Measurements from ENCODE around the gene FAR1.
"Not testable (repeated sequence)": the region's sequence is repeated elsewhere in the genome, so short reads cannot be mapped to it uniquely, and the experiment has no call there.

FAR1 gene, protein sequence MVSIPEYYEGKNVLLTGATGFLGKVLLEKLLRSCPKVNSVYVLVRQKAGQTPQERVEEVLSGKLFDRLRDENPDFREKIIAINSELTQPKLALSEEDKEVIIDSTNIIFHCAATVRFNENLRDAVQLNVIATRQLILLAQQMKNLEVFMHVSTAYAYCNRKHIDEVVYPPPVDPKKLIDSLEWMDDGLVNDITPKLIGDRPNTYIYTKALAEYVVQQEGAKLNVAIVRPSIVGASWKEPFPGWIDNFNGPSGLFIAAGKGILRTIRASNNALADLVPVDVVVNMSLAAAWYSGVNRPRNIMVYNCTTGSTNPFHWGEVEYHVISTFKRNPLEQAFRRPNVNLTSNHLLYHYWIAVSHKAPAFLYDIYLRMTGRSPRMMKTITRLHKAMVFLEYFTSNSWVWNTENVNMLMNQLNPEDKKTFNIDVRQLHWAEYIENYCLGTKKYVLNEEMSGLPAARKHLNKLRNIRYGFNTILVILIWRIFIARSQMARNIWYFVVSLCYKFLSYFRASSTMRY

GRCh38 chr11:13668102-13668956, at the start of gene FAR1:
Gene FAR1, plus strand, starts transcription at chr11:13668668. Its CDS starts 26,098 bp downstream, at chr11:13694766.
- TF ChIP-seq CTCF (IDR thresholded peaks at IDR 0.05; ENCODE audit: insufficient read depth, low read depth, low read length, missing control alignments), result no peak
- DNase-seq (ENCODE audit: low read depth), result peak; percentile 99
- H3K4me3 ChIP-seq (ENCODE audit: low read length), result peak within 1 kb of the TSS; percentile 76

DNA sequence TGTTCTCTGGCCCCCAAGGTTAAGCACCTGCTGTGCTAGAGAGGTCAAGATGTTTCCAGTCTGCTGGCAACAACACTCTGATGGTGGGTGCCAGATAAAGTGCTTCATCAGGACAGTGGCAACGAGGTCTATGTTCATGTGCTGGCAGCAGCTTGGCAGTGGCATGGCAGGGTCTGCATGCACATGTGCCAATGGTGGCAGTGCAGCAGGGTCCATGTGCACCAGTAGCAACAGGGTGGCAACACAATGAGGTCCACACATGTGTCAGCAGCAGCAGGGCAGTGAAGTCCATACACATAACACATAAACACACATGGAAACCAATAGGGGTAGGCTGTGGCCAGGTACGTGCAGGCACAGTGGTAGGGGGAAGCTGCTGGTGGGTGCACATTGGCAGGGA, 48.4 kb upstream of the FAR1 start:
- TF ChIP-seq CTCF (IDR thresholded peaks at IDR 0.05; ENCODE audit: insufficient read depth, low read depth, low read length, missing control alignments), result no peak
- H3K4me3 ChIP-seq (ENCODE audit: low read length), result no peak overlapping the region
- DNase-seq (ENCODE audit: low read depth), result no peak

DNA sequence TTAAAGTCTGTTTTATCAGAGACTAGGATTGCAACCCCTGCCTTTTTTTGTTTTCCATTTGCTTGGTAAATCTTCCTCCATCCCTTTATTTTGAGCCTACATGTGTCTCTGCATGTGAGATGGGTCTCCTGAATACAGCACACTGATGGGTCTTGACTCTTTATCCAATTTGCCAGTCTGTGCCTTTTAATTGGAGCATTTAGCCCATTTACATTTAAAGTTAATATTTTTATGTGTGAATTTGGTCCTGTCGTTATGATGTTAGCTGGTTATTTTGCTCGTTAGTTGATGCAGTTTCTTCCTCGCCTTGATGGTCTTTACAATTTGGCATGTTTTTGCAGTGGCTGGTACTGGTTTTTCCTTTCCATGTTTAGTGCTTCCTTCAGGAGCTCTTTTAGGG, 41.6 kb upstream of the FAR1 start:
- DNase-seq (ENCODE audit: low read depth); H3K4me3 ChIP-seq (ENCODE audit: low read length): not testable (repeated sequence)

DNA sequence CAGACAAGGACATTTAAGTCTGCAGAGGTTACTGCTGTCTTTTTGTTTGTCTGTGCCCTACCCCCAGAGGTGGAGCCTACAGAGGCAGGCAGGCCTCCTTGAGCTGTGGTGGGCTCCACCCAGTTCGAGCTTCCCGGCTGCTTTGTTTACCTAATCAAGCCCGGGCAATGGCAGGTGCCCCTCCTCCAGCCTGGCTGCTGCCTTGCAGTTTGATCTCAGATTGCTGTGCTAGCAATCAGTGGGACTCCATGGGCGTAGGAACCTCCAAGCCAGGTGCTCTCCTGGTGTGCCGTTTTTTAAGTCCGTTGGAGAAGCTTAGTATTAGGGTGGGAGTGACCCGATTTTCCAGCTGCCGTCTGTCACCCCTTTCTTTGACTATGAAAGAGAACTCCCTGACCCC, 39.8 kb upstream of the FAR1 start:
- DNase-seq (ENCODE audit: low read depth); H3K4me3 ChIP-seq (ENCODE audit: low read length): not testable (repeated sequence)

GRCh38 chr11:13629779-13630178, 38.7 kb upstream of the FAR1 start:
- no peak for DNase-seq (ENCODE audit: low read depth)
- TF ChIP-seq CTCF (IDR thresholded peaks at IDR 0.05; ENCODE audit: insufficient read depth, low read depth, low read length, missing control alignments), result no peak
- H3K4me3 ChIP-seq (ENCODE audit: low read length), result no peak overlapping the region

DNA sequence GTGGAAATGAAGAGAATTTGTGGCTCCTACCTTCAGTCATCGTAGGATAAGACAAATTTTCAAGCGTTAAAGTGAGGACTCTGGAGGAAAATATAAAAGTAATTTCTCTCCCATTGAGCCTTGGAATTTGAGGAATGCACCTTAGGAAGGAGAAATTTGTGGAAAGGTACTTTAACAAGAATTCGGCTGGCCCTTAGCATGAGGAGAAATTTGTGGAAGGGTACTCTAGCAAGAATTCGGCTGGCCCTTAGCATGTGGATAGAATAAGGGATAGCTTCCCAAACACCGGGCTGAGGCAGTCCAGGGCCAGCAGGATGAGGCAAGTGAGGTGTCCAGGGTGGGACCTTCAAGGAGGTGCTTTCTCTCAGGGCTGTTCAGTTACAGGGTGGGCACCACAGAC, 33.2 kb upstream of the FAR1 start:
- TF ChIP-seq CTCF (IDR thresholded peaks at IDR 0.05; ENCODE audit: insufficient read depth, low read depth, low read length, missing control alignments), result no peak
- H3K4me3 ChIP-seq (ENCODE audit: low read length), result no peak overlapping the region
- no peak for DNase-seq (ENCODE audit: low read depth)

DNA sequence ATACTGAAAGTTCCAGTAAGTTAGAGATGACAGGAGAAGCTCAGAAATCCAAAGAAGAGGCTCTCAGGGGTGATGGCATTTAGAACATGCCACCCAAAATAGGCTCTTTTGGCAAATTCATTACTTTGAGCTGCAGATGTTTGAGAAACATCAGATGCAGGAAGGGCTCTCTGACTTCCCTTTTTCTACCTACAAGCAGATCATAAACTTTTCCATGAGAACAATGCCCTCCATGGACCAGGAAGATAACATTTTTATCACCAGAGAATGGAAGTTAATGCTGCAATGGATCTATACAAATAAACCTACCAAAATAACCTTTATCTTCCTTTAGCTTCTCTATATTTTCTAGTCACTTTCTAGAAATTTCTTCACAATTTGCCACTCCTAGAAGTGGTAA, 32.7 kb upstream of the FAR1 start:
- H3K4me3 ChIP-seq (ENCODE audit: low read length), result no peak overlapping the region
- TF ChIP-seq CTCF (IDR thresholded peaks at IDR 0.05; ENCODE audit: insufficient read depth, low read depth, low read length, missing control alignments), result no peak
- no peak for DNase-seq (ENCODE audit: low read depth)

All from epithelial cell of esophagus (primary cell).